ENCODE measurements around the gene SAMHD1. TPM values are rescaled to one million over a fixed set of nuclear protein-coding genes. Genes with fewer than 3 reads are reported as not detected.

Gene SAMHD1
- total and polyA plus RNA-seq, 9 of the 15 experiments (the other 6 are each of a cell fraction or from before 2014, with no cell fraction given), result 6.8 to 20.4 (median 14.8) TPM

GRCh38 chr20:36956016-36956415 lies 4.5 kb upstream of the SAMHD1 start:
- no peaks in the 10 kb centered on the region for H3K36me3 ChIP-seq (ENCODE audit: control insufficient read depth, insufficient read depth, low read length)
- H3K9ac ChIP-seq (ENCODE audit: insufficient read depth in 1 of 2, low read depth in 2 of 2, low read length in 2 of 2), result no peak overlapping the region
- no peaks in the 10 kb centered on the region for H4K20me1 ChIP-seq (replicated peaks; ENCODE audit: control insufficient read depth, insufficient read depth, low read length)
- TF ChIP-seq ZNF695 (CRISPR knock-in tag; IDR thresholded peaks at IDR 0.05) (no peak), CBFA2T2 (conservative IDR thresholded peaks at IDR 0.05) (no peak), ZNF280B (CRISPR knock-in tag; IDR thresholded peaks at IDR 0.05) (no peak), PRDM10 (IDR thresholded peaks at IDR 0.05; ENCODE audit: partially characterized antibody) (no peak), MTA2 (IDR thresholded peaks at IDR 0.05; ENCODE audit: low read depth) (no peak), TOE1 (IDR thresholded peaks at IDR 0.05; ENCODE audit: borderline replicate concordance) (no peak), TOE1 (CRISPR knock-in tag; IDR thresholded peaks at IDR 0.05; ENCODE audit: borderline replicate concordance, low read depth) (no peak)
- H3K4me2 ChIP-seq (ENCODE audit: insufficient read depth, low read length), result no peak overlapping the region
- ChIA-PET CTCF (ENCODE audit: low intra/inter-chr PET ratio) (no interaction called here), POLR2A (no interaction called here)
- H3K4me1 ChIP-seq (replicated peaks in 1 of 2; ENCODE audit: control insufficient read depth in 2 of 2, insufficient read depth in 2 of 2, low read length in 2 of 2), result peaks cover 11 to 16% of the 10 kb centered on the region in 2 experiments
- H3K4me3 ChIP-seq, result no peak overlapping the region
- FAIRE-seq (no peak), DNase-seq (ENCODE audit: extremely low read depth in 1 of 4, low spot score in 3 of 4) (no peak), ATAC-seq (no peak)
- H2AFZ ChIP-seq (ENCODE audit: low read depth, low read length), result no peak overlapping the region
- BruUV-seq (replicated peaks), result no TSS peak
- no peaks in the 10 kb centered on the region for H3K27me3 ChIP-seq (ENCODE audit: control insufficient read depth in 2 of 2, insufficient read depth in 2 of 2, low read length in 2 of 2)
- no peaks in the 10 kb centered on the region for H3K9me3 ChIP-seq (replicated peaks; ENCODE audit: control insufficient read depth, insufficient read depth, low read depth, low read length)
- intact Hi-C loops (cut with micrococcal nuclease), result no loop called here
- no peak overlapping the region for H3K27ac ChIP-seq (ENCODE audit: extremely low read depth, low read depth, low read length)
- WGBS (ENCODE audit: insufficient coverage, low coverage, missing lambda C conversion rate), result 83% methylated on average over 3 of the region's 3 CpGs
- no peaks in the 10 kb centered on the region for H3K9me1 ChIP-seq (ENCODE audit: control insufficient read depth, insufficient read depth, low read length)
- H3K79me2 ChIP-seq (ENCODE audit: control insufficient read depth, insufficient read depth, low read length), result no peaks in the 10 kb centered on the region
- in situ Hi-C loops (cut with MboI), result no loop called here

Data from K562 (cell line).